HG03064 (cell line): ENCODE data around the gene LOXL1.
"Not testable (repeated sequence)": the region's sequence is repeated elsewhere in the genome, so short reads cannot be mapped to it uniquely, and the experiment has no call there.

Experiments
- ATAC-seq: cut with Tn5 transposase; IDR thresholded peaks from one replicate; pipeline ENCODE4 v1.9.1; 2021; ENCODE audit warnings: low read depth; ENCODE audit not compliant: unreplicated experiment

The LOXL1 gene

GRCh38 chr15:73936181-73936580, 9.9 kb downstream of the LOXL1 start:
- no peak for ATAC-seq

GRCh38 chr15:73936588-73937290, 10.5 kb downstream of the LOXL1 start:
- ATAC-seq, result no peak

- no peak for ATAC-seq
These were observed 11.0 kb downstream of the LOXL1 start for GRCh38 chr15:73937296-73937695.

- no peak for ATAC-seq
These were observed 11.5 kb downstream of the LOXL1 start for GRCh38 chr15:73937726-73938125.

DNA sequence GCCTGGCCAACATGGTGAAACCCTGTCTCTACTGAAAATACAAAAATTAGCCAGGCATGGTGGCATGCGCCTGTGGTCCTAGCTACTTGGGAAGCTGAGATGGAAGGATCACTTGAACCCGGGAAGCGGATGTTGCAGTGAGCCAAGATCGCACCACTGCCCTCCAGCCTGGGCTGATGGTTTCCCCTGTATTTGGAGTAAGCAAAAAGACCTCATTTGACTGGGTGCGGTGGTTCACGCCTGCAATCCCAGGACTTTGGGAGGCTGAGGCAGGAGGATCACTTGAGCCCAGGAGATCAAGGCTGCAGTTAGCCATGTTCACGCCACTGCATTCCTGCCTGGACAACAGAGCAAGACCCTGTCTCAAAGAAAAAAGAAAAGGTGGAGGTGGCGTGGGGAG, 12.3 kb downstream of the LOXL1 start:
- ATAC-seq, result not testable (repeated sequence)

DNA sequence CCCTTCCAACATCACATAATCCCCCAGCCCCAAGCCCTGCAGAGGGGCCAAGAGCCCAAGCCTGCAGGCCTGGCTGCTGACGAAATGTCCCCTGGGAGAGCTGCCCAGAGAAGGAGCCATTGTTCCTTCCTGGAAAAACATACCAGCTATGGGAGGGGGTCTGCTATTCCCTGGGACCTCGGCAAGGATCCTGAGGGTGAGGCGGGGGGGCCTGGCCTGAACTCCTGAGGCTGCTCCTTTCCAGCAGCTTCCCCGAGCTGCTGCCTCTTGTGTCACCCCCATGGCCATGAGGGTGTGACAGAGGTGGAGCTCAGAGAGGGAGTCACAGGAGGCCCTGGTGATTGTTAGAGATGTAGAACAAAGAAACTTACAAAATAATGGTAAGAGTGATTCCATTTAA, 12.9 kb downstream of the LOXL1 start:
- no peak for ATAC-seq

DNA sequence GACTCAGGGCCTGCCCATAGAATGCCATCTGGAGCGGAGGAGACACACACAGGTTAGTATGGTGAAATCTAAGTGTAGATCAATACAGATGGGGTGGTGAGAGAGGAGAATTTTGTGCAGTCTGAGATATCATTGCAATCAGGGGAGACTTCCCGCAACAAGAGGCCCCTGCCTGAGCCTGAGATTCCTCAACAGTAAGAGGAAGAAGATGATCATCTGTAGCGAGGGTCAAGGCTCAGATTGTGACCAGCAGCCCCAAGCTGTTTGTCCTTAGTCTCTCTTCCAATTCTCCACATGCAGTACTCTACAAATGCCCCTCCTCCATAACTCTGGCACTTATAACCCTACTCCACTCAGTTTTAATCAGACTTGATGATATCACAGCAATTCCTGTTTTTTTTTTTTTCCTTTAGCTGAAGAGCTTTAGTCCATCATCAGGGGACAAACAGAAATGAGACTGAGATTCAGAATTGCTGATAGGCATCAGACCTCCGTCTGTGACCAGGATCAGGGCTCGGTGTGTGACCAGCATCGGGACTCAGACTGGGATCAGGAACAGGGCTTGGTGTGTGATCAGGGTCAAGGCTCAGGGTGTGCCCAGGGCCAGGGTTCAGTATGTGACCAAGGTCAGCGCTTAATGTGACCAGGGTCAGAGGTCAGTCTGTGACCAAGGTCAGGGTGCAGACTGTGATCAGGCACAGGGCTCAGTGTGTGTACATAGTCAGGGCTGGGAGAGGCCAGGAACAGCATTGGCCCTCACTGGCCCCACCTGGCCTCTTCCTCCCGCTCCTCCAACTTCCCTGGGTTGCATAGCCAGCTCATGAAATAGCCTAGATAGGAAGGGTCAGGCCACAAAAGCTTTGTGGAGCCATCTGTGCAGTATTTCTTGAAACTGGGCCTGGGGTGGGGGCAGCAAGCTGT, 14.1 kb downstream of the LOXL1 start:
- ATAC-seq, result no peak

GRCh38 chr15:73941044-73941443, 14.8 kb downstream of the LOXL1 start:
- no peak for ATAC-seq

DNA sequence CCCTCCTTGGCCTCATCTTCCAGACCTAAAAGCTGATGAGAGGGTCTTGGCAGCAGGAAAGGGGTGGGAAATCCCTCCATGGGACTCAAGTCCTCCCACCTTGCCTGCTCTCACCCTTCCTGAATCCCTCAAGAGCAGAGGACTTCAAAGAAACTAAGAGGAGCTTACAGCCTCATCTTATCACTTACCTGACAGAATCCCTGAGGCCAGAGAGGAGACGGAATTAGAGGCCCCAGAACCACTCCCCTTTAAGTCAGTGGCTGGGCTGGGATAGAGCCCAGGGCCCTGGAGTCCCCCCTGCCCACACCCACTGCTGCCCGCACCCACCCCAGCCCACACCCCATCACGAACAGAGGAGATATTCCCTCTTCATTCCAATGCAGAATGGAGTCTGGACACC, 15.2 kb downstream of the LOXL1 start:
- no peak for ATAC-seq

GRCh38 chr15:73941871-73942635, 15.8 kb downstream of the LOXL1 start:
- ATAC-seq, result no peak

GRCh38 chr15:73942751-73943270, 16.5 kb downstream of the LOXL1 start:
- ATAC-seq, result no peak

- no peak for ATAC-seq
These were observed 18.2 kb downstream of the LOXL1 start for GRCh38 chr15:73944161-73945129.

GRCh38 chr15:73945130-73945508, 18.9 kb downstream of the LOXL1 start:
- ATAC-seq, result no peak

GRCh38 chr15:73946046-73946721, 19.9 kb downstream of the LOXL1 start:
- no peak for ATAC-seq

DNA sequence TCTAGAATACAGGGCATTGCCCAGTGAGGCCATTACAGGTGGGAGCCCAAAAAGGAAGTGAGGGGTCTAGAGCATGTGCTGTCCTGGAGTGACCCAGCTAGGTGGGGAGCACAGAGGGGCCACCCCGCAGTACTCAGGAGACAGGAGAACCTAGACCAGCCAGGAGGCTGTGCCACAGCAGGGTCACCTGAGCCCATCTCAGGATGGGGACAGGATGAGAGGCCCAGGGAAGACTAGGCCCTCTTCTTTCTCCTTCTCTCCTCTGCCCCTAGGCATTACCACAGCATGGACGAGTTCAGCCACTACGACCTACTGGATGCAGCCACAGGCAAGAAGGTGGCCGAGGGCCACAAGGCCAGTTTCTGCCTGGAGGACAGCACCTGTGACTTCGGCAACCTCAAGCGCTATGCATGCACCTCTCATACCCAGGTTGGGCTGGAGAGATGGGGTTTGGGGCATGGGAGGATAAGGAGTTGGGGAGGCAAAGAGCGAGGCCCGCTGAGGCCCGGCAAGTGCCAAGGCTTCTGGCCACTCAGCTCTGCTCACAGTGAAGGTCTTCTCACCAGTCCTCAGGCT, 20.6 kb downstream of the LOXL1 start:
- no peak for ATAC-seq

- ATAC-seq, result no peak
These were observed 21.4 kb downstream of the LOXL1 start for GRCh38 chr15:73947651-73948050.

DNA sequence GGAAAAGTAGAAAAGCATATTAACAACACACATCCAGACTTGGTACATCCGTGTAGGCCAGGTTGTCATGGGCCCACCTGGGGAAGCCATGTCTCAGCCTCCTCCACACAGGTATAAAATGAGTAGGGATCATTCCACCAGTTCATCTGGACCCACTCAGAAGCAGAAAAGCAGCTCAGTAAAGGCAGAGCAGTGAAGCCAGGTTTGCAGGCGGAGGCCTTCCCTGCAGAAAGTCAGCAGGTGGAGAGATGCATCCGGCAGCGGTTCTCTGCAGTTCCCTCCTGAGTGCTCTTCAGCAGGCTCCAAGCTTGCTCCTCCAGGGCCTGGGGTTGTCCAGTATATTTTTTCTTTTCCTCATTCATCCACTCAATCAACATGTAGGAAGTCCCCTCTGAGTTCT, 22.1 kb downstream of the LOXL1 start:
- no peak for ATAC-seq

- ATAC-seq, result no peak
These were observed 22.7 kb downstream of the LOXL1 start for GRCh38 chr15:73948982-73949381.

- no peak for ATAC-seq
These were observed 23.2 kb downstream of the LOXL1 start for GRCh38 chr15:73949496-73949895.
